ENCODE results near the gene INPP5K.

GRCh38 chr17:1511756-1512321 lies 4.6 kb downstream of the INPP5K start:
- TF ChIP-seq CTCF (conservative IDR thresholded peaks at IDR 0.05; ENCODE audit: low read depth, low read length) (no peak), MXI1 (IDR thresholded peaks at IDR 0.05; ENCODE audit: borderline replicate concordance, low read depth, low read length) (no peak), POLR2A (IDR thresholded peaks at IDR 0.05; ENCODE audit: low read depth, low read length) (no peak), CHD1 (IDR thresholded peaks at IDR 0.05; ENCODE audit: low read depth, low read length) (no peak), SMC3 (IDR thresholded peaks at IDR 0.05; ENCODE audit: low read depth, low read length) (no peak), RCOR1 (IDR thresholded peaks at IDR 0.05; ENCODE audit: insufficient replicate concordance, low read length) (no peak), CEBPB (IDR thresholded peaks at IDR 0.05; ENCODE audit: low read depth, low read length) (no peak), NFE2L2 (IDR thresholded peaks at IDR 0.05; ENCODE audit: low read depth, low read length) (no peak), FOS (IDR thresholded peaks at IDR 0.05; ENCODE audit: low read depth, low read length) (no peak), BHLHE40 (IDR thresholded peaks at IDR 0.05; ENCODE audit: low read depth, low read length) (no peak), RAD21 (IDR thresholded peaks at IDR 0.05; ENCODE audit: low read length) (no peak), MAFK (IDR thresholded peaks at IDR 0.05; ENCODE audit: low read depth, low read length) (no peak), MAZ (IDR thresholded peaks at IDR 0.05; ENCODE audit: borderline replicate concordance, low read depth, low read length) (no peak), RFX5 (IDR thresholded peaks at IDR 0.05; ENCODE audit: low read depth, low read length) (no peak)

Data from IMR-90 (cell line).